Measurements from ENCODE around the gene CYBRD1.
"Not testable (repeated sequence)": the region's sequence is repeated elsewhere in the genome, so short reads cannot be mapped to it uniquely, and the experiment has no call there.

Gene CYBRD1

GRCh38 chr2:171492664-171493063, 29.6 kb upstream of the CYBRD1 start:
- TF ChIP-seq JUND (IDR thresholded peaks at IDR 0.05; ENCODE audit: low read depth), result no peak
- in situ Hi-C loops (cut with HindIII; ENCODE audit: low pct_unique_long_range_greater_than_20kb, low sequenced_read_pairs), result no loop called here
- DNase-seq (ENCODE audit: low read depth in 1 of 2, low spot score in 1 of 2), result no peak

GRCh38 chr2:171497664-171498063, 24.6 kb upstream of the CYBRD1 start:
- DNase-seq (ENCODE audit: low read depth in 1 of 2, low spot score in 1 of 2); in situ Hi-C loops (cut with HindIII; ENCODE audit: low pct_unique_long_range_greater_than_20kb, low sequenced_read_pairs): not testable (repeated sequence)

- TF ChIP-seq JUND (IDR thresholded peaks at IDR 0.05; ENCODE audit: low read depth), result no peak
- no peak for DNase-seq (ENCODE audit: low read depth in 1 of 2, low spot score in 1 of 2)
- in situ Hi-C loops (cut with HindIII; ENCODE audit: low pct_unique_long_range_greater_than_20kb, low sequenced_read_pairs), result no loop called here
Observed at GRCh38 chr2:171505374-171505773, 16.9 kb upstream of the CYBRD1 start.

- in situ Hi-C loops (cut with HindIII; ENCODE audit: low pct_unique_long_range_greater_than_20kb, low sequenced_read_pairs), result no loop called here
- no peak for TF ChIP-seq JUND (IDR thresholded peaks at IDR 0.05; ENCODE audit: low read depth)
- no peak for DNase-seq (ENCODE audit: low read depth in 1 of 2, low spot score in 1 of 2)
Observed at GRCh38 chr2:171509945-171510731, 12.1 kb upstream of the CYBRD1 start.

GRCh38 chr2:171512014-171512413, 10.3 kb upstream of the CYBRD1 start:
- no peak for TF ChIP-seq JUND (IDR thresholded peaks at IDR 0.05; ENCODE audit: low read depth)
- in situ Hi-C loops (cut with HindIII; ENCODE audit: low pct_unique_long_range_greater_than_20kb, low sequenced_read_pairs), result no loop called here
- no peak for DNase-seq (ENCODE audit: low read depth in 1 of 2, low spot score in 1 of 2)

GRCh38 chr2:171512683-171513195, 9.5 kb upstream of the CYBRD1 start:
- TF ChIP-seq JUND (IDR thresholded peaks at IDR 0.05; ENCODE audit: low read depth), result no peak
- DNase-seq (ENCODE audit: low read depth in 1 of 2, low spot score in 1 of 2), result no peak
- in situ Hi-C loops (cut with HindIII; ENCODE audit: low pct_unique_long_range_greater_than_20kb, low sequenced_read_pairs), result no loop called here

GRCh38 chr2:171513719-171514160, 8.5 kb upstream of the CYBRD1 start:
- no peak for TF ChIP-seq JUND (IDR thresholded peaks at IDR 0.05; ENCODE audit: low read depth)
- DNase-seq (ENCODE audit: low read depth in 1 of 2, low spot score in 1 of 2), result no peak
- in situ Hi-C loops (cut with HindIII; ENCODE audit: low pct_unique_long_range_greater_than_20kb, low sequenced_read_pairs), result no loop called here

GRCh38 chr2:171514908-171515582, 7.2 kb upstream of the CYBRD1 start:
- TF ChIP-seq JUND (IDR thresholded peaks at IDR 0.05; ENCODE audit: low read depth), result no peak
- in situ Hi-C loops (cut with HindIII; ENCODE audit: low pct_unique_long_range_greater_than_20kb, low sequenced_read_pairs), result no loop called here
- DNase-seq (ENCODE audit: low read depth in 1 of 2, low spot score in 1 of 2), result no peak

- no peak for DNase-seq (ENCODE audit: low read depth in 1 of 2, low spot score in 1 of 2)
- in situ Hi-C loops (cut with HindIII; ENCODE audit: low pct_unique_long_range_greater_than_20kb, low sequenced_read_pairs), result no loop called here
- TF ChIP-seq JUND (IDR thresholded peaks at IDR 0.05; ENCODE audit: low read depth), result no peak
Observed at GRCh38 chr2:171515672-171516298, 6.5 kb upstream of the CYBRD1 start.

GRCh38 chr2:171516793-171517192, 5.5 kb upstream of the CYBRD1 start:
- no peak for DNase-seq (ENCODE audit: low read depth in 1 of 2, low spot score in 1 of 2)
- TF ChIP-seq JUND (IDR thresholded peaks at IDR 0.05; ENCODE audit: low read depth), result no peak
- in situ Hi-C loops (cut with HindIII; ENCODE audit: low pct_unique_long_range_greater_than_20kb, low sequenced_read_pairs), result no loop called here

GRCh38 chr2:171520471-171520870, 1.8 kb upstream of the CYBRD1 start:
- no peak for DNase-seq (ENCODE audit: low read depth in 1 of 2, low spot score in 1 of 2)
- TF ChIP-seq JUND (IDR thresholded peaks at IDR 0.05; ENCODE audit: low read depth), result no peak
- in situ Hi-C loops (cut with HindIII; ENCODE audit: low pct_unique_long_range_greater_than_20kb, low sequenced_read_pairs), result no loop called here

GRCh38 chr2:171521361-171522051, 768 bp upstream of the CYBRD1 start:
- DNase-seq (ENCODE audit: low read depth in 1 of 2, low spot score in 1 of 2), result no peak

More at GRCh38 chr2:171521361-171522051, 768 bp upstream of the CYBRD1 start:
- no peak for TF ChIP-seq JUND (IDR thresholded peaks at IDR 0.05; ENCODE audit: low read depth)
- in situ Hi-C loops (cut with HindIII; ENCODE audit: low pct_unique_long_range_greater_than_20kb, low sequenced_read_pairs), result no loop called here
